Central memory CD8-positive, alpha-beta T cell (primary cell): ENCODE data around the gene ROR1.

Source experiments
- ATAC-seq: fragments of 150-1000 bp; cut with Tn5 transposase; replicated peaks from 2 replicates; pipeline ENCODE4 v1.10.0; 2022; ENCODE audit warnings: mild to moderate bottlenecking, moderate FRiP score, moderate number of reproducible peaks; ENCODE audit not compliant: poor library complexity, severe bottlenecking; ENCODE audit errors: extremely low read depth
- DNase-seq, 2 donors: peaks; one replicate each; pipeline ENCODE4 v3.0.0; 2021; ENCODE audit warnings: low spot score in 2 of 2
- H3K27ac Mint-ChIP-seq: one replicate; pipeline ENCODE4 v1.8.0; 2022; ENCODE audit warnings: low read depth, mild to moderate bottlenecking, moderate library complexity, mixed read lengths
- H3K27me3 Mint-ChIP-seq: one replicate; pipeline ENCODE4 v1.8.0; 2022; ENCODE audit warnings: mixed read lengths
- H3K36me3 Mint-ChIP-seq: one replicate; pipeline ENCODE4 v1.8.0; 2022; ENCODE audit warnings: mild to moderate bottlenecking, moderate library complexity, mixed read lengths; ENCODE audit not compliant: insufficient read depth
- H3K4me1 Mint-ChIP-seq: one replicate; pipeline ENCODE4 v1.8.0; 2022; ENCODE audit warnings: mixed read lengths
- H3K4me3 Mint-ChIP-seq: one replicate; pipeline ENCODE4 v1.8.0; 2022; ENCODE audit warnings: mild to moderate bottlenecking, moderate library complexity, mixed read lengths
- H3K9me3 Mint-ChIP-seq: one replicate; pipeline ENCODE4 v1.8.0; 2022; ENCODE audit warnings: mixed read lengths

The ROR1 gene

DNA sequence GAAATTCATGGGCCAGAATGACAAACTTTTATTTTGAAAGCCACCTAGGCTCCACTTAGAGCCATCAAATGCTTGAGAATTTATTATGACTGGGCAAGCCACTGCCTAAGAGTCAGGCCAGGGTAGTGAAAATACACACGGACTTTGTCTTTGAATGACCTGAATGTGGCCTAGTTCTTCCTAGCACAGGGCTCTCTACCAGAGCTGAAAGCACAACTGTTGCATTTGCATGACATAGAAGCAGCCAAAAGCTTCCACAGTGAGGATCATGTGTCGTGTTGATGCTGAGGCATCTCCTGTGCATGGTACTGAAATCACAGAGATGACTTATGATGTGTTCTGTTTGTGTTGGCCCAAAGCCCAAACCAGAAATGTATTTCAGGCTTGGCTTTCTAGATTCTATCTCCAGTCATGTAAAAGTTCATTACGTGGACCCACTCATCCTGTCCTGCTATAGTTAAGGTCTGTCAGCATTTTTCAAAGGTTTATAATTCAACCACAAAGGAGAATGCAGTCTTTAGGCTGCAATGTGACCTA is 265.6 kb downstream of the ROR1 start:
- no peak for ATAC-seq
- no peak for DNase-seq
- H3K9me3 Mint-ChIP-seq, result no peaks in the 10 kb centered on the region
- H3K4me1 Mint-ChIP-seq, result no peaks in the 10 kb centered on the region
- H3K4me3 Mint-ChIP-seq, result no peak overlapping the region
- no peak overlapping the region for H3K27ac Mint-ChIP-seq
- H3K27me3 Mint-ChIP-seq, result peaks cover 20% of the 10 kb centered on the region
- H3K36me3 Mint-ChIP-seq, result no peaks in the 10 kb centered on the region

DNA sequence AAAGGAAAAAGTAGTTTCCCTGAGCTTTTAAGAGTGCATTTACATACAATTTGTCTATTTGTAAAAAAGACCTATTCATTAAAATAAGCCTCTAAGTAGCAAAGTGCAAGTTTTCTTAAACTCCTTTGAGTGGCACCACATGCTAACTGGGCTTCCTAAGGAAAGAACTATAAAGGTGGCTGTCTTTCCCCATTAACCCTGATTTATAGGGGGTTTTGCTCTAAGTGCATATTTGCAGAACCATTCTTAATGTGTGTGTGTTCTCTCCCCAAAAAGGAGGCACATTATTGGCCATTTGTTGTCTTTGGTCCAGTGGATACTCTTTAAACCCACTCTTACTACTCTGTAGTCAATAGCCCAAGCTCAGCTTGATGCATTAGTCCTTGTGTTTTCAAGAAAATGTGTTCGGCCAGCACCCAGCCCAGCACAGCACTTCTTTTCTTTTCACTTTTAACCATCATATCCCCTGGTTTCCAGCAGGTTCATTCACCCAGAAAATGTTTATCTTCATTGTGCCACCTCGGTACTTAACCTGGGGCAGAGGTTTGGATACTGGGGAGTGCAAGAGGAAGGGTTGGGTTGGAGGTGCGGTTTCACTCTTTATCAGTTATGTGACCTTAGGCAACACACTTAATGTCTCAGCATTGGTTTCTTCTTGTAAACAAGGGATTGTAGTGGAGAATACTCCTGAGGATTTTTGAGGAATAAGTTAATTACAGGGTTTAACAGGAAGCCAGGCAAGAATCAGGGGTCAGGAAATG is 267.7 kb downstream of the ROR1 start:
- no peak for ATAC-seq
- H3K9me3 Mint-ChIP-seq, result no peaks in the 10 kb centered on the region
- no peak overlapping the region for H3K4me3 Mint-ChIP-seq

DNA sequence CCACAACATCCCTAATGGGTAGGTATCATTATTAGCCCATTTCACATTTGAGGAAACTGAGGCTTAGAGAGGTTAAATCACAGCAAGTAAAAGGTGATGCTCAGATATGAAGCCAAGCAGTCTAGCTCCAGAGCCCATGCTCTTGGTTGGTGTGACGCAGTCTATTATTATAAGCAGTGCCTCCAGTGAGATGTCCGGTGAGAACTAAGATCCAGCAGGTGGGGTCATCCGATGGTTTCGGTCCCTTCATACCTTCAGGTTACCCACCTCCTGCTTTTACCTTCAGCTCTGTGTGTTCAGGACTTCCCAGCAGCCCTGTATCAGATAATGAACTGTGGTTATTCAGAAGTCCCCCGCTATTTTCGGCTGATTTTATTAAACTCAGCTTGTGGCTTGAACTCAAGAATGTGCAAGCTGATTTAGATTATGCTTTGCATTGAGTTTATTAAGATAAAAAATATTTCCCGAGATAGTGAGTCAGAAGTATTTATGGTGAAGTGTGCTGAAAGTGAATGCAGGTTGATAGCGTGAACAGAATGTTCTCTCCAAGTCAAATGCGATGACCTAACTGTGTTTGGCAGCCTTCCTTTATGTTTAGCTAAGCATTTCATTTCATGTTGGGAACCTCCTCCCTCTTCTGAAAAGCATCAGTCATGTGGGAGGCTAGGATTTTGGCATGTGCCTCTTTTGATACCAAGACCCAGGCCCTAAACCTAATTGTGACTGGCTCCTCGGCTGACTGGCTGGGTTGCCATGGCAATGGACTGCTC is 268.7 kb downstream of the ROR1 start:
- H3K9me3 Mint-ChIP-seq, result no peaks in the 10 kb centered on the region
- ATAC-seq, result no peak
- DNase-seq, result no peak

More for the DNA sequence above, 267.7 kb downstream of the ROR1 start:
- Mint-ChIP-seq H3K27ac (no peak overlapping the region), H3K27me3 (peaks cover 10% of the 10 kb centered on the region), H3K4me1 (no peaks in the 10 kb centered on the region), H3K36me3 (no peaks in the 10 kb centered on the region)
- DNase-seq, result no peak

DNA sequence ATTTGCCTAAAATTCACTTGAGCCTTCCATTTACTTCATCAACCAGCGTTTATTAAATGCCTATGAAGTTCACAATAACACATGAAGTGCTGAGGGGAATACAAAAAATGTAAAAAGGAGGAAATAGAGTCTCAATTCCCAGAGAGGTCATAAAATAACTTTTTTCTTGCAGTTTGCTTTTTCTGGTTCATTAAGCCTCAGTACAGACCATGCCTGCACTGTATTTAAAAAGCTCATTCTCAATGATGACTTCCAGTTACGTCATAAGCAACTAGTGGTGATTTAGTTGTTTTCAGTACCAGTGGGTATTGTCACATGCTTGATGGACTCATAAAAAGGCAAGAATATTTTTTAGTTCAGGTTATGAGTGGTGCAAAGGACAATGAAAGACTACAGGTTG is 269.5 kb downstream of the ROR1 start:
- no peak for DNase-seq
- H3K27me3 Mint-ChIP-seq, result peaks cover 10% of the 10 kb centered on the region

More for the DNA sequence above, 268.7 kb downstream of the ROR1 start:
- peaks cover 10% of the 10 kb centered on the region for H3K27me3 Mint-ChIP-seq
- no peaks in the 10 kb centered on the region for H3K4me1 Mint-ChIP-seq
- no peaks in the 10 kb centered on the region for H3K36me3 Mint-ChIP-seq
- no peak overlapping the region for H3K4me3 Mint-ChIP-seq
- H3K27ac Mint-ChIP-seq, result no peak overlapping the region

DNA sequence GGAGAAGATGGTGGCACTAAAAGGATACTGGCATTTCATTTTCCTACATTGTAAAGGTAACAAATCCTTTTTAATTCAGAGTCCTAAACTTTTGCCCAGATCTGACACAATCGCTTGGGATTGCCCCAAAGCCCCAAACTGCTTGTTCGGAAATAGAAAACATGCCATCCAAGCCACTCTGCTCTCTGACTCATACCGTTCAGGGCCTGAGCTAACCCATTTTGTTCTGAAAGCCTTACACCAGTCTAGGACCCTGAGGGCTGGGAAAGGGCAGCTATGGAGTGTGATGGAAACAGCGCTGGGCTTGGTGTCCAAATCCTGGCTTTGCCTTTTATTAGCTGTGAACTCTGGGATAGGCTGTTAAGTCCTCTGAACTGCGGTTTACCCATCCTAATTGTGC is 270.2 kb downstream of the ROR1 start:
- Mint-ChIP-seq H3K27me3 (peaks cover 10% of the 10 kb centered on the region), H3K9me3 (no peaks in the 10 kb centered on the region), H3K27ac (no peak overlapping the region), H3K4me3 (no peak overlapping the region), H3K4me1 (no peaks in the 10 kb centered on the region), H3K36me3 (no peaks in the 10 kb centered on the region)
- DNase-seq, result no peak
- no peak for ATAC-seq

More for the DNA sequence above, 269.5 kb downstream of the ROR1 start:
- Mint-ChIP-seq H3K4me3 (no peak overlapping the region), H3K9me3 (no peaks in the 10 kb centered on the region), H3K4me1 (no peaks in the 10 kb centered on the region), H3K36me3 (no peaks in the 10 kb centered on the region), H3K27ac (no peak overlapping the region)
- no peak for ATAC-seq

DNA sequence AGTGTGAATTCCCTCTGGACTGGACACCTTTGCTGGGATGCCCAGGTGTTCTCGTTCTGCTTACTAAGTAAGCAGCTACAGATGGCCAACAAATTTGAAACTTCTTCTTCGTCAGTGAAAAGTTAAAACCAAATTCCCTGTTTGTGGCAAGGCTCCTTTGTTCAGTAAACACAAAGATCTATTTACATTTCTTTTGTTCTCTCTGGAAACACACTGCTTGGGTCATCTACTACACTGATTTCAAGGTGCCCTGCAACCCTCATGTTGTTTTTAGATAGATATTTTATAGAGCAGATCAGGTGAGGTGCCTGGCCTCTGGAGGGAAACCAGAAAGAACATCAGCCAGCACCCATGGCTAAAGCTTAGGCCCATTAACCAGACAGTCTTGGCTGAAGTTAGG is 272.4 kb downstream of the ROR1 start:
- no peaks in the 10 kb centered on the region for H3K4me1 Mint-ChIP-seq
- H3K27ac Mint-ChIP-seq, result no peak overlapping the region
- H3K9me3 Mint-ChIP-seq, result no peaks in the 10 kb centered on the region
- DNase-seq (no peak), ATAC-seq (no peak)
- peaks cover 10% of the 10 kb centered on the region for H3K27me3 Mint-ChIP-seq
- H3K4me3 Mint-ChIP-seq, result no peak overlapping the region
- no peaks in the 10 kb centered on the region for H3K36me3 Mint-ChIP-seq

DNA sequence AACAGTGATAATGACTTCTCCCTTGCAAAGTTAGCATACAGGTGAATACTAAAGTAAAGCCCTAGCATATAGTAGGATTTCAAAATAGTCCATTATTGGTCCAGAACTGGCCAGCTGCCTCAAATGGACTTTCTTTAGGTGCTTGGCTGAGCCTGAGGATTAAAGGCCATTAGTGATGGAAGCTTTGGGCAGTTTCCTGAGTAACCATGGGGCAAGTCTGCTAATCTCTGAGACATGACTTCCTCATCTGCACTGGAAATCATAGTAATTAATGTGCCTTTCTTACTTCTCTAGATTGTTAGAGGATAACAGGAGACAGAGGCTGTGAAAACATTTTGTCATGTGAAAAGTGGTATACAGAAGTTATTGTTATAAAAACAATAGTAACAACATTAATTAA is 273.1 kb downstream of the ROR1 start:
- peaks cover 4% of the 10 kb centered on the region for H3K27me3 Mint-ChIP-seq
- no peaks in the 10 kb centered on the region for H3K36me3 Mint-ChIP-seq
- no peaks in the 10 kb centered on the region for H3K4me1 Mint-ChIP-seq
- H3K27ac Mint-ChIP-seq, result no peak overlapping the region
- H3K4me3 Mint-ChIP-seq, result no peak overlapping the region
- ATAC-seq, result no peak
- no peaks in the 10 kb centered on the region for H3K9me3 Mint-ChIP-seq
- no peak for DNase-seq

DNA sequence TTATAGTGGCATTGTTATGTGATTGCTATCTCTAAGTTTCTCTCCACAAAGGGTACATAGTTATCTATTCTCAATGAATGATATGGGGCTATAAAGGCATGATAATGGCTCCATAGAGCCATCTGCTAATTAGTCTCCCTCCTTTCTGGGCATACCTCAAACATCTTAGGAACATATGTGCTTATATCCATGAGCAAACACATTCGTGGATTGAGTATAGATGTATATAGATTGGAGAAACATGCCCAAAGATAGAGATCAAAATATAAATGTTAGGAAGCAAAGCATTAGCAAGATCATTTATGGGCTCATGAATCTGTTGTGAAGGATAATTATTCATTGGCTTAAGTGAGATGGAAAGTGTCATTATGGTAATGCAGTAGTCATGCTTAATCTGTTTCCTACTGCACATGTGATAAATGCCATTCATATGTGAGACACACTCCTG is 273.8 kb downstream of the ROR1 start:
- no peaks in the 10 kb centered on the region for H3K9me3 Mint-ChIP-seq
- no peaks in the 10 kb centered on the region for H3K27me3 Mint-ChIP-seq
- H3K4me3 Mint-ChIP-seq, result no peak overlapping the region
- H3K36me3 Mint-ChIP-seq, result no peaks in the 10 kb centered on the region
- no peaks in the 10 kb centered on the region for H3K4me1 Mint-ChIP-seq
- no peak for ATAC-seq
- DNase-seq, result no peak
- no peak overlapping the region for H3K27ac Mint-ChIP-seq

DNA sequence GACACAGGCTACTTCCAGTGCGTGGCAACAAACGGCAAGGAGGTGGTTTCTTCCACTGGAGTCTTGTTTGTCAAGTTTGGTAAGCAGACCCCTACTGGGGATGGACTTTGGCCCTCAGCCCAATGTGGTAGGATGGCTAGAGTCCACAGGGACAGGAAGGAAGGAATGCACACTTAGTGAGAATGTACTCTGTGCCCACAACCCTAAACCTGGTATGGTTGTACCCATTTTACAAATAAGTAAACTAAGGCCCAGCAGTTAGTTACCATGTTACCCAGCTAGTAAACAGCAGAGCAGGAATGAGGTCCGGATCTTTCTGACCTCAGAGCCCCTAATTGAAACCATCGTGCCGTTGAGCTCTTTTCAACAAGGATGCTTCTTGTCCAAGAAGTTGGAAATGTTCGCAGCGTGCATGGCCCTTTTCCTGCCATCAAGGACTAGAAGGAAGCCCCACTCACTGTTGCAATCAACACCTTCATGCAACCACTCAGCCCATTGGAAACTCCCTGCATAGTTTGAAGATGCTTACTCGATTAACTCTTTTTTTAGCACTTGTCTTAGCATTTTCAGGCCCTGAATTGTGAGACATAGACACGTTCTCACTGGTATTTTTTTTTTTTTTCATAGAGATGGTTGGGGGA is 276.2 kb downstream of the ROR1 start:
- Mint-ChIP-seq H3K9me3 (no peaks in the 10 kb centered on the region), H3K27me3 (no peaks in the 10 kb centered on the region), H3K36me3 (no peaks in the 10 kb centered on the region), H3K4me1 (no peaks in the 10 kb centered on the region), H3K4me3 (no peak overlapping the region), H3K27ac (no peak overlapping the region)
- no peak for ATAC-seq
- no peak for DNase-seq

DNA sequence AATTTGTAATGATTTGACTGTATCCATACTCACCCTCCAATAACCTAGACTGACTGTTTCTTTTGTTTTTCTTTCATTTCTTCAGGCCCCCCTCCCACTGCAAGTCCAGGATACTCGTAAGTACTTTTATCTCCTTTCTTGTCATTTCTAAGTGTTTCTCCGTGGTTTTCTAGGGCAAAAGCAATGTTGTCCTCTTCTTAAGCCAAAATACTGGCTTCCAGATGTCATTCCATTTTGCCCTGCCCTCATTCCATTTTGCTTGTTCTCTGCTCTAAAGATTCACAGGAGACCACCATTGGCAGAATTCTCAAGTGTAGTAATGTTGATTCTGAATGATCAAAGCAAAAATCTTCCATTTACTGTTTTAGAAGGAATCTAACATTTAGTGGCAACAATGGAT is 276.8 kb downstream of the ROR1 start:
- Mint-ChIP-seq H3K27me3 (no peaks in the 10 kb centered on the region), H3K4me1 (no peaks in the 10 kb centered on the region), H3K9me3 (no peaks in the 10 kb centered on the region), H3K36me3 (no peaks in the 10 kb centered on the region), H3K27ac (no peak overlapping the region), H3K4me3 (no peak overlapping the region)
- ATAC-seq (no peak), DNase-seq (no peak)

DNA sequence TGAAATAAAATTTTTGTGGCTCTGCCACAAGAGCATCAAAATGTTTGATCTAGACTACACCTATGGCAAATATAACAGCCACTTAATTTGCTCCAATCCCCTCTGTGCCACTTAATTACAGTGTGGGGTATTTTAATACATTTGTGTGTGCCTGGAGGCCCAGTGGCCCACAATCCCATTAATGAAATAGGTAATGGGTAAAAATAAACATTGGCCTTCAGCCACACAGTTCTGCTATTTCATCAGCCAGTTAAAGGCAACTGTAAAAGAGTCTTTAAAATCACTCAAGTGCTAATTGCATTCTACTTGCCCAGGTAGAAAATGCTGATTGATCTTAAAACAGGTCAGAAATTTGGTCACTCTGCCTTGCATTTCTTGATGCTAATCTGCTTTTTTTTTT is 278.0 kb downstream of the ROR1 start:
- ATAC-seq (no peak), DNase-seq (no peak)
- Mint-ChIP-seq H3K27me3 (no peaks in the 10 kb centered on the region), H3K27ac (no peak overlapping the region), H3K4me1 (no peaks in the 10 kb centered on the region), H3K9me3 (no peaks in the 10 kb centered on the region), H3K36me3 (no peaks in the 10 kb centered on the region), H3K4me3 (no peak overlapping the region)

DNA sequence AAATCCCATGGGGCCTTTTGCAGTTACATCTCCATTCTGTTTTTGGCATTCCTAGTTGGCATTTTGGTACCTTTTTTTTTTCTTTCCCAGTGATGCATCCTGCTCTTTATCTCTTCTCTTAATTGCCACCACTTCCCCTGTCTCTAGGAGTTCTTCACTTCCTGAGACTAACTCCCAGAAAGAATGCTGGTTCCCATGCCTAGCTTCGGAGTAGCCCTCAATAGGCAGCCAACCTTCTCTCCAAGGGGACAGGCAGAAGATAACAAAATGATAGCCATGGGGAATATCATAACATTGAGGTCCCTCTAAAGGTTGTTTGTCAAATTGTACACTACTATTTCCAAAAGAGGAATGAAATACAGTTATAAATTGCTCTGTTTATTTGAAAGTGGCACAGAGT is 279.0 kb downstream of the ROR1 start:
- H3K4me1 Mint-ChIP-seq, result no peaks in the 10 kb centered on the region
- H3K27me3 Mint-ChIP-seq, result no peaks in the 10 kb centered on the region
- peaks cover 2% of the 10 kb centered on the region for H3K36me3 Mint-ChIP-seq
- H3K4me3 Mint-ChIP-seq, result no peak overlapping the region
- ATAC-seq (no peak), DNase-seq (no peak)
- H3K27ac Mint-ChIP-seq, result no peak overlapping the region
- no peaks in the 10 kb centered on the region for H3K9me3 Mint-ChIP-seq
